Gastroesophageal sphincter (tissue), 3 donors: ENCODE data around the gene TENT4B.

Experiments
- POLR2A ChIP-seq, 2 donors: fragments of 450-650 bp; IDR thresholded peaks; one replicate each; pipeline ENCODE4 v1.6.1; 2017; ENCODE audit warnings: antibody characterized with exemption in 2 of 2, mild to moderate bottlenecking in 2 of 2, moderate library complexity in 1 of 2
- POLR2AphosphoS5 ChIP-seq: sonication (generic); formaldehyde crosslinking; IDR thresholded peaks from one replicate; pipeline ENCODE4 v1.6.1; 2017; ENCODE audit warnings: antibody characterized with exemption
- TF ChIP-seq, protein P1 (sequence below), 4 experiments: fragments of 200-600 bp in 2 of 4; fragments of 450-650 bp in 2 of 4; sonication (generic) in 1 of 4; IDR thresholded peaks; one replicate each; pipeline ENCODE4 v1.5.1; 2017 to 2019; ENCODE audit warnings: antibody characterized with exemption in 4 of 4, mild to moderate bottlenecking in 2 of 4, moderate library complexity in 2 of 4

DNA sequence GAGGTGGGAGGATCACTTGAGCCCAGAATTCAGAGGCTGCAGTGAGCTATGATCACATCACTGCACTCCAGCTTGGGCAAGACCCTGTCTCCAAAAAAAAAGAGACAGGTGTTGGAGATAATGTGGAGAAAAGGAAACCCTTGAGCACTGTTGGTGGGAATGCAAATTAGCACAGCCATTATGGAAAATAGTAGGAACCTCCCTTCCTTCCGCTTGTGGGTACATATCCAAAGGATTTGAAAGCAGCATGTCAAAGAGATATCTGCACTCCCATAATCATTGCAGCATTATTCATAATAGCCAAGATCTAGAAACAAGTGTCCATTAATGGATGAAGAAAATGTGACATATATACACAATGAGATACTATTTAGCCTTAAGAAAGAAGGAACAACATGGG is 103.5 kb downstream of the TENT4B start:
- TF ChIP-seq POLR2AphosphoS5 (no peak), POLR2A (IDR thresholded peaks at IDR 0.05) (no peak)
- TF ChIP-seq, protein P1, sequence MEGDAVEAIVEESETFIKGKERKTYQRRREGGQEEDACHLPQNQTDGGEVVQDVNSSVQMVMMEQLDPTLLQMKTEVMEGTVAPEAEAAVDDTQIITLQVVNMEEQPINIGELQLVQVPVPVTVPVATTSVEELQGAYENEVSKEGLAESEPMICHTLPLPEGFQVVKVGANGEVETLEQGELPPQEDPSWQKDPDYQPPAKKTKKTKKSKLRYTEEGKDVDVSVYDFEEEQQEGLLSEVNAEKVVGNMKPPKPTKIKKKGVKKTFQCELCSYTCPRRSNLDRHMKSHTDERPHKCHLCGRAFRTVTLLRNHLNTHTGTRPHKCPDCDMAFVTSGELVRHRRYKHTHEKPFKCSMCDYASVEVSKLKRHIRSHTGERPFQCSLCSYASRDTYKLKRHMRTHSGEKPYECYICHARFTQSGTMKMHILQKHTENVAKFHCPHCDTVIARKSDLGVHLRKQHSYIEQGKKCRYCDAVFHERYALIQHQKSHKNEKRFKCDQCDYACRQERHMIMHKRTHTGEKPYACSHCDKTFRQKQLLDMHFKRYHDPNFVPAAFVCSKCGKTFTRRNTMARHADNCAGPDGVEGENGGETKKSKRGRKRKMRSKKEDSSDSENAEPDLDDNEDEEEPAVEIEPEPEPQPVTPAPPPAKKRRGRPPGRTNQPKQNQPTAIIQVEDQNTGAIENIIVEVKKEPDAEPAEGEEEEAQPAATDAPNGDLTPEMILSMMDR (IDR thresholded peaks at IDR 0.05) = no peak
